Hippocampal formation (tissue), 2 donors: Measurements from ENCODE around the gene EPC2.

Source experiments
- DNase-seq, 2 donors: peaks; one replicate each; lab custom pipeline; 2025; lab: John Stamatoyannopoulos, UW

EPC2 gene, protein sequence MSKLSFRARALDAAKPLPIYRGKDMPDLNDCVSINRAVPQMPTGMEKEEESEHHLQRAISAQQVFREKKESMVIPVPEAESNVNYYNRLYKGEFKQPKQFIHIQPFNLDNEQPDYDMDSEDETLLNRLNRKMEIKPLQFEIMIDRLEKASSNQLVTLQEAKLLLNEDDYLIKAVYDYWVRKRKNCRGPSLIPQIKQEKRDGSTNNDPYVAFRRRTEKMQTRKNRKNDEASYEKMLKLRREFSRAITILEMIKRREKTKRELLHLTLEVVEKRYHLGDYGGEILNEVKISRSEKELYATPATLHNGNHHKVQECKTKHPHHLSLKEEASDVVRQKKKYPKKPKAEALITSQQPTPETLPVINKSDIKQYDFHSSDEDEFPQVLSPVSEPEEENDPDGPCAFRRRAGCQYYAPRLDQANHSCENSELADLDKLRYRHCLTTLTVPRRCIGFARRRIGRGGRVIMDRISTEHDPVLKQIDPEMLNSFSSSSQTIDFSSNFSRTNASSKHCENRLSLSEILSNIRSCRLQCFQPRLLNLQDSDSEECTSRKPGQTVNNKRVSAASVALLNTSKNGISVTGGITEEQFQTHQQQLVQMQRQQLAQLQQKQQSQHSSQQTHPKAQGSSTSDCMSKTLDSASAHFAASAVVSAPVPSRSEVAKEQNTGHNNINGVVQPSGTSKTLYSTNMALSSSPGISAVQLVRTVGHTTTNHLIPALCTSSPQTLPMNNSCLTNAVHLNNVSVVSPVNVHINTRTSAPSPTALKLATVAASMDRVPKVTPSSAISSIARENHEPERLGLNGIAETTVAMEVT

GRCh38 chr2:148643998-148644882, at the start of gene EPC2:
Gene EPC2, plus strand, starts transcription at chr2:148644751. Its CDS starts 267 bp downstream, at chr2:148645018.
- DNase-seq, result peak; percentile 78 to 92

GRCh38 chr2:148596018-148596417, 48.5 kb upstream of the EPC2 start:
- DNase-seq, result no peak

DNA sequence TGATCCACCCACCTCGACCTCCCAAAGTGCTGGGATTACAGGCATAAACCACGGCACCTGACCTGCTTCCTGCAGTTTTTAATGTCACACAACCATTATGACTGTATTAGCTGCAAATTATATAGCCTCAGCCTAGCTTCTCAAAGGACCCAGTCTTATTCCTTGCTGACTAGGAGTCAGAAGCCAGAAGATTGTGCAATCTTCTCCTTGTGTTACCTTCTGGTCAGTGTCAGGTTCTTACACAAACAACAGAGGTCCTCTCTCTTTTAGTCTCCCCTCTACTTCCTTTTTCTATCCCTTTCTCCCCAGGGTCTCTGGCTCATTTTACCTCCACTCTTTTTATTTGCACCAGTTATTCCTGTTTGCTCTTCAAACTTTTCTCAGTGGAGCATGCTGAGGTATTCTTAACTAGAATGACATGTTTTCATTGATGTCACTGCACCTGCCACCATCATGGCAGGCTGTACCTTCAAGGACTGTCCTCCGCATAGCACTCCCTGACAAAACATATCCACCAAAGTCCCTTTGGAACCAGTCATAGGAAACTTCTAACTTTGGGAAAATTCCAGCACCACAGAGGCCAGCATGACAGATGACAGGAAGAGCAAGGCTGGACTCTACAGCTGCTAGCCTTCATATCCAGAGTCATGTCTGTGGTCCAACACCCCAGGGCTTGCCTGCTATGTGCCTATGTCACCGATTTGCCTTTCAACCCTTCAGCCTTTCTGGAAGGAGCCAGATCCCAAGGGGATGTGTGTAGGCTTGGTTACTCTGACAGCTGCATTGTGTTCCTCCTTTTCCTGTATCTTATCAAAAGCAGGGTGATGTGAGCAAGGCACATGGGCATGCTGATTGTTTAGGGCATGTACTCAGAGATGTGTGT, 45.2 kb upstream of the EPC2 start:
- no peak for DNase-seq

- DNase-seq, result no peak
Measured at GRCh38 chr2:148602885-148603561, 41.5 kb upstream of the EPC2 start.

DNA sequence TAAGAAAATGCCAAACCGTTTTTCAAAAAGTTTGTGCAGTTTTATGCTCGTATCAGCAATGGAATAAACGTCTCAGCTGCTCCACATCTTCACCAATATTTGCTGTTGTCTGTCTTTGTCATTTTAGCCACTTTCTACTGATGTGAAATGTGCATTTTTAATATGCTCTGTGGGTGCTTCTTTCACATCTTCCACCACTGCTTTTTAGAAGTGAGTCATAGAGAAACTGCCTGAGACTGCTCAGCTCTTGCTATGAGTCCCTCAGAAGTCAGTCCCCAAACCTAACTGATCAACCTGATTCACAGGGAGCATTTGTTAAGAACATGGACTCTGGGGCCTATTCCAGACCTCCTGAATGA, 41.0 kb upstream of the EPC2 start:
- no peak for DNase-seq

DNA sequence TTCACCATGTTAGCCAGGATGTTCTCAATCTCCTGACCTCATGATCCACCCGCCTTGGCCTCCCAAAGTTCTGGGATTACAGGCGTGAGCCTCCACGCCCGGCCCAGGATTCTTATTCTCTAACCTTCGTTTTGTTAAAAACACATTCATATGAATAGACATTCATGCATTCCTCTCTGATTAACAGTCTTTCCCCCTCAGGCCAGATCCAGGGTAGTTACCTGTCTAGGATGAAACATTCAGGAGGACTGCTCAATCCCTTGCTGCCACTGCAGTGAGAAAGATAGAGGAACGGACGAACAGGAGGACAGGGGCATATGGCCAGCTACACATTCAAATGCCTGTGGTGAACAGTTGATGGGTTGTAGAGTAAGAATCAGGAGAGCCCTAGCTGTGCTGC, 39.6 kb upstream of the EPC2 start:
- DNase-seq, result no peak

- DNase-seq, result no peak
Measured at GRCh38 chr2:148607566-148607965, 37.0 kb upstream of the EPC2 start.

DNA sequence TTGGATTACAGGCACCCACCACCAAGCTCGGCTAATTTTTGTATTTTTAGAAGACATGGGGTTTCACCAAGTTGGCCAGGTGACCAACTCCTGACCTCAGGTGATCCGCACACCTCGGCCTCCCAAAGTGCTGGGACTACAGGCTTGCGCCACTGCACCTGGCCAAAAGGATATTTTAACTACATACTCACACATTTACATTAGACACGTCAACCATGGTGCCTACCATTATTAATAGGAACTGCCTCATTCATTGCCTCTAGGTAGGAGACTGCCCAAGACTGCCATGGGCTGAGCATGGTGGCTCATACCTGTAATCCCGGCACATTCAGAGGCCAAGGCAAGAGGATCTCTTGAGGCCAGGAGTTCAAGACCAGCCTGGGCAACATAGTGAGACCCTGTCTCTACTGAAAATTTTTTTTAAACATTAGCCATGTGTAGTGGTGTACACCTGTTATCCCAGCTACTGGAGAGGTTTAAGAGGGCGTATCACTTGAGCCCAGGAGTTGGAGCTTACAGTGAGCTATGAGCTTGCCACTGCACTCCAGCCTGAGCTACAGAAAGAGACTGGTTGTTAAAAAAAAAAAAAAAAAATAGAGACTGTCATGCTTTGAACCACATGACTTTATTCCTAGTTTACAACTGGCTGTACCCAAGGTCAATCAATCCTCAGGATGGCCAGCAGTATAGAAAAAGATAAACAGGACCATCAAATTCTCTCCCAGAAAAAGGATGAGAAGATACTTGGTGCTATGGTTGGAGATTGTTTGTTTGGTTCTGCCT, 31.1 kb upstream of the EPC2 start:
- DNase-seq, result no peak

- DNase-seq, result peak in 1 of 2 donors; percentile 32
Measured at GRCh38 chr2:148614014-148614321, 30.6 kb upstream of the EPC2 start.

DNA sequence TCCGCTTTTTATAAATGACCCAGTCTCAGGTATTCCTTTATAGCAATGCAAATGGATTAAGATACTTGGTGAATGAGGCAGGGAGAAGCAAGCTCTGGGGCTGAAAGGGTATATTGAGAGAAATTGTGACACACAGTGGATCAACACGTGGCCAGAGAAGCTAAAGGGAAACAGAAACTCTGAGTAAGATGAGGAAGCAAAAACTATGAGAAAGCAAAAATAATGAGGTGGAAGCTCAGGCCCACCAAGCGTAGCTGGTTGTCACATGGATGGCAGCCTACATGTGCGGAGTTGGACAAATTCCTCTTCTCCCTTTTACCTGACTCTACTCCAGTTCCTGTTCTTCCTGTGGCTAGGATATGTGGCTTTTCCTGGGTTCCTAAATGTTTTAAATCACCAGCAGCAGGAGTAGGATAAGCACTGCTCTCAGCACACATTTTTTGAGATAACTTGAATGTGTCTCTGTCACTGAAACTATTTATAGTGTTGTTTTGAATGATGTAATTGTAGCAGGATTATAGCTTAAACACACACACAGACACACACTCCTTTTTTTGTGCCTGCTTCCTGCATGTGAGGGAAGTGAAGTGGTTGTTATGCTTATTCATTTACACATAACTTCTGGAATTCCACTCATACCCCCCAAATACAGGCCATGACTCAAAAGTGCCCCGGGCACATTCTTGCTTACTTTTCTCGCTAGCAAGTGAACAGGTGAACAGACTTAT, 30.1 kb upstream of the EPC2 start:
- peak; percentile 30 to 32 for DNase-seq

DNA sequence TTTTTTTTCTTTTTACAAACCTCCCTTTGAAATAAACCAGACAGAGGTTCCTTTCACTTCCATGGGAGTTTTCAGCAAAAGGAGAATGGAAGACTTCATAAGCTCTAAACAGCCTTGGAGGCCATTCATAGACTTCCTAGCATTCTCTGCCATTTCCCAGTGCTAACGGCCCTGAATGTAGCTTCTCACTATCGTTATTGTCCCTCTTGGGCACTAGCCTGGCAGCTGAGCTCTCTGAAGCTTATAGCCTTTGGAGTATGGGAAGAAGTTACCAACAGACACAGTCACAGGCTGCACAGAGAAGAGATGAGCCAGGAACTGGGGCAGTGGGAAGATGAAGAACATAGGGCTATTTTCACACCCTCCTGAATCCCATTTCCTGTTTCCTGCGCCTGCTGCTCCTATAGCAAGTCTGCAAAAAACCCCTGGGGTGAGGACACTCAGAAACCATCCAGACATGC, 29.1 kb upstream of the EPC2 start:
- DNase-seq, result peak; percentile 7 to 35

GRCh38 chr2:148616662-148617061, 27.9 kb upstream of the EPC2 start:
- DNase-seq, result no peak

- DNase-seq, result no peak
Measured at GRCh38 chr2:148617219-148617618, 27.3 kb upstream of the EPC2 start.

- DNase-seq, result no peak
Measured at GRCh38 chr2:148619560-148620195, 24.9 kb upstream of the EPC2 start.

DNA sequence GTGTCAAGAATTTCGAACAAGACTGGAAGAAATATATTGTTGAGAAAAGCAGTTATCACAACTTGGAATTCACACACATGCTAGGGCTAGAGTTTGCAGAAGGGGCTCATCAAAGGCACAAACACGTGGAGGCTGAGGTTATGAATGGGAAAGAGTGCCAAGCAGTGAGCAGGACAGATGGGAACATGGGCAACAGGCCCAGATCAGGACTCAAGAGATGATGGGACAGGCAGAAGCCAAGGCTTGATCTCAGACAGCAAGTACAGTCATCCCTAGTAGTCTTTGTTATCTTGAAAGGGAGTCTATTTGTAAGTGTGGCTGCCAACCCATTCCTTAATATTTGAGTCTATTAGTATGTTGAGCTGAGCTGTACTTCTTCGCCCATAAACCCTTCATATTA, 22.2 kb upstream of the EPC2 start:
- DNase-seq, result no peak

- no peak for DNase-seq
Measured at GRCh38 chr2:148623086-148623485, 21.5 kb upstream of the EPC2 start.

DNA sequence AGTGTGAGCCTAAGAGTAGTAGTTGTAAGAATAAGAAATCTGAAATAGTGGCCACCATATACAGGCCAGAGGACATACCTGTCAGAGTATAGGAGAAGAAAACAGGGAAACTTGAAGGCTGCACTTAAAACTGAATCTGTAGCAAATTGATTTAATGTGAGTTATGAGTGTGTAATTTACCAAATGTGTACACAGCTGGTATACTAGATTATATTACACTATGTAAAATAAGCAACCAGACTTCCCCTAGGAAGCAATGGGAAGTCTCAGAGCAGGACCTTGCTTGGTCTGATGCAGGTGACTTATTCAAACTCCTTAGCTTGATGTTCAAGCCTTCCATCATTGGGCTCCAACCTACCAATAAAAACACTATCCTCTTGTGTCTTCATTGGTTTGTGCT, 17.3 kb upstream of the EPC2 start:
- DNase-seq, result no peak

GRCh38 chr2:148634749-148635148, 9.8 kb upstream of the EPC2 start:
- no peak for DNase-seq

- DNase-seq, result no peak
Measured at GRCh38 chr2:148638543-148638942, 6.0 kb upstream of the EPC2 start.
